Measurements from ENCODE around the gene IFITM5. TPM values are rescaled to one million over a fixed set of nuclear protein-coding genes. Genes with fewer than 3 reads are reported as not detected.

The IFITM5 gene
- total and polyA plus RNA-seq, 9 of the 15 experiments (the other 6 are each of a cell fraction or from before 2014, with no cell fraction given) = 0.19 TPM; not detected in 8

GRCh38 chr11:255176-255575, 44.1 kb downstream of the IFITM5 start:
- POLR2A ChIA-PET = interaction anchor here (0.6 to 1.1 kb wide), 3 partner anchors 11 to 195 kb away, joined by 3 to 4 read pairs (median 3); partner anchors contain the start of gene PTDSS2
- no TSS peak for BruUV-seq (replicated peaks)
- in situ Hi-C loops (cut with MboI) = no loop called here

GRCh38 chr11:253886-254270, 45.4 kb downstream of the IFITM5 start:
- POLR2A ChIA-PET = interaction anchor here (0.6 to 0.9 kb wide), 2 partner anchors 63 to 112 kb away, joined by 3 read pairs; no protein-coding TSS in a partner anchor
- H3K79me2 ChIP-seq (ENCODE audit: control insufficient read depth, insufficient read depth, low read length) = no peaks in the 10 kb centered on the region
- H3K4me2 ChIP-seq (ENCODE audit: insufficient read depth, low read length) = no peak overlapping the region
- H3K36me3 ChIP-seq (ENCODE audit: control insufficient read depth, insufficient read depth, low read length) = peaks cover 50% of the 10 kb centered on the region
- ATAC-seq (no peak), FAIRE-seq (no peak), DNase-seq (ENCODE audit: extremely low read depth in 1 of 4, low spot score in 3 of 4) (no peak)
- in situ Hi-C loops (cut with MboI) = loop anchor here (5.0 kb wide), 1 partner anchor 103 kb away; no protein-coding TSS in a partner anchor
- H4K20me1 ChIP-seq (replicated peaks; ENCODE audit: control insufficient read depth, insufficient read depth, low read length) = no peaks in the 10 kb centered on the region
- TF ChIP-seq FOXK1 (CRISPR knock-in tag; IDR thresholded peaks at IDR 0.05; ENCODE audit: borderline replicate concordance) (no peak), POLR2G (IDR thresholded peaks at IDR 0.05; ENCODE audit: low read depth, low read length) (peak; percentile 55; the same call in 1 of the 2 replicates)
- H3K27me3 ChIP-seq (ENCODE audit: control insufficient read depth in 2 of 2, insufficient read depth in 2 of 2, low read length in 2 of 2) = no peaks in the 10 kb centered on the region
- BruUV-seq (replicated peaks) = no TSS peak
- H3K4me1 ChIP-seq (replicated peaks in 1 of 2; ENCODE audit: control insufficient read depth in 2 of 2, insufficient read depth in 2 of 2, low read length in 2 of 2) = peaks cover 13 to 16% of the 10 kb centered on the region in 2 experiments
- no peak overlapping the region for H3K27ac ChIP-seq (ENCODE audit: extremely low read depth, low read depth, low read length)
- no peaks in the 10 kb centered on the region for H3K9me3 ChIP-seq (replicated peaks; ENCODE audit: control insufficient read depth, insufficient read depth, low read depth, low read length)
- 78% methylated on average over 5 of the region's 5 CpGs for WGBS (ENCODE audit: insufficient coverage, low coverage, missing lambda C conversion rate)
- H3K4me3 ChIP-seq = no peak overlapping the region
- H3K9ac ChIP-seq (ENCODE audit: insufficient read depth in 1 of 2, low read depth in 2 of 2, low read length in 2 of 2) = peak overlapping the region in 1 of 2 experiments; percentile 75; a peak in 2 of 4 replicates
- CTCF ChIA-PET (ENCODE audit: low intra/inter-chr PET ratio) = interaction anchor here (0.6 kb wide), 1 partner anchor 51 kb away, joined by 4 read pairs; no protein-coding TSS in a partner anchor
- H3K9me1 ChIP-seq (ENCODE audit: control insufficient read depth, insufficient read depth, low read length) = no peaks in the 10 kb centered on the region
- intact Hi-C loops (cut with micrococcal nuclease) = no loop called here
- no peak overlapping the region for H2AFZ ChIP-seq (ENCODE audit: low read depth, low read length)

More at GRCh38 chr11:255176-255575, 44.1 kb downstream of the IFITM5 start:
- intact Hi-C loops (cut with micrococcal nuclease) = no loop called here
- H3K4me1 ChIP-seq (replicated peaks in 1 of 2; ENCODE audit: control insufficient read depth in 2 of 2, insufficient read depth in 2 of 2, low read length in 2 of 2) = peaks cover 13 to 19% of the 10 kb centered on the region in 2 experiments
- H3K36me3 ChIP-seq (ENCODE audit: control insufficient read depth, insufficient read depth, low read length) = peaks cover 38% of the 10 kb centered on the region
- FAIRE-seq (no peak), DNase-seq (ENCODE audit: extremely low read depth in 1 of 4, low spot score in 3 of 4) (no peak), ATAC-seq (no peak)
- no peaks in the 10 kb centered on the region for H3K27me3 ChIP-seq (ENCODE audit: control insufficient read depth in 2 of 2, insufficient read depth in 2 of 2, low read length in 2 of 2)
- H3K4me2 ChIP-seq (ENCODE audit: insufficient read depth, low read length) = no peak overlapping the region
- H3K9me3 ChIP-seq (replicated peaks; ENCODE audit: control insufficient read depth, insufficient read depth, low read depth, low read length) = no peaks in the 10 kb centered on the region
- no peak overlapping the region for H2AFZ ChIP-seq (ENCODE audit: low read depth, low read length)
- H3K9ac ChIP-seq (ENCODE audit: insufficient read depth in 1 of 2, low read depth in 2 of 2, low read length in 2 of 2) = no peak overlapping the region
- H3K9me1 ChIP-seq (ENCODE audit: control insufficient read depth, insufficient read depth, low read length) = no peaks in the 10 kb centered on the region
- H3K4me3 ChIP-seq = no peak overlapping the region
- H3K27ac ChIP-seq (ENCODE audit: extremely low read depth, low read depth, low read length) = no peak overlapping the region
- H4K20me1 ChIP-seq (replicated peaks; ENCODE audit: control insufficient read depth, insufficient read depth, low read length) = no peaks in the 10 kb centered on the region
- 32% methylated on average over 3 of the region's 3 CpGs for WGBS (ENCODE audit: insufficient coverage, low coverage, missing lambda C conversion rate)
- H3K79me2 ChIP-seq (ENCODE audit: control insufficient read depth, insufficient read depth, low read length) = no peaks in the 10 kb centered on the region
- CTCF ChIA-PET (ENCODE audit: low intra/inter-chr PET ratio) = no interaction called here
- TF ChIP-seq CEBPG (CRISPR knock-in tag; IDR thresholded peaks at IDR 0.05) = no peak
- peak in 1 of 2 experiments; percentile 13; a peak in 2 of 4 replicates for TF ChIP-seq CEBPG (tag; conservative IDR thresholded peaks at IDR 0.05 in 1 of 2, IDR thresholded peaks at IDR 0.05 in 1 of 2)
- no peak for TF ChIP-seq HEY1 (CRISPR knock-in tag; IDR thresholded peaks at IDR 0.05; ENCODE audit: borderline replicate concordance)

Data from K562 (cell line).